SJSA1 (cell line): ENCODE data around the gene TANGO2. TPM values are rescaled to one million over a fixed set of nuclear protein-coding genes. Genes with fewer than 3 reads are reported as not detected.

Experiments
- DNase-seq, 2 experiments: peaks; one replicate each; pipeline ENCODE4 v3.0.0-alpha.2; 2015 to 2020; ENCODE audit warnings: low spot score in 2 of 2, low read depth in 1 of 2
- H3K27ac ChIP-seq: fragments of 250-450 bp; sonication (Bioruptor Pico); 2 replicates; pipeline ENCODE4 v1.5.1; 2020; ENCODE audit warnings: mild to moderate bottlenecking, moderate library complexity
- H3K27me3 ChIP-seq: fragments of 250-450 bp; sonication (Bioruptor Pico); replicated peaks from 2 replicates; pipeline ENCODE4 v1.5.1; 2020; ENCODE audit warnings: mild to moderate bottlenecking, moderate library complexity
- H3K36me3 ChIP-seq: fragments of 250-450 bp; sonication (Bioruptor Pico); 2 replicates; pipeline ENCODE4 v1.5.1; 2020; ENCODE audit warnings: mild to moderate bottlenecking
- H3K4me1 ChIP-seq: fragments of 250-450 bp; sonication (Bioruptor Pico); replicated peaks from 2 replicates; pipeline ENCODE4 v1.6.1; 2021; ENCODE audit warnings: mild to moderate bottlenecking
- H3K4me3 ChIP-seq: fragments of 250-450 bp; sonication (Bioruptor Pico); 2 replicates; pipeline ENCODE4 v1.5.1; 2020; ENCODE audit warnings: mild to moderate bottlenecking
- H3K9me3 ChIP-seq: fragments of 250-450 bp; sonication (Bioruptor Pico); replicated peaks from 2 replicates; pipeline ENCODE4 v1.5.1; 2020; ENCODE audit warnings: mild to moderate bottlenecking
- total RNA-seq: library from RNA; depleted of rRNA; stranded (reverse); fragments of >200 nt; shearing (Covaris generic); gene quantifications from 2 replicates; pipeline ENCODE4 v1.2.3, GENCODE V29; 2014

Gene TANGO2
- total RNA-seq, 1 experiment from 2014 or later = 36.9 TPM

DNA sequence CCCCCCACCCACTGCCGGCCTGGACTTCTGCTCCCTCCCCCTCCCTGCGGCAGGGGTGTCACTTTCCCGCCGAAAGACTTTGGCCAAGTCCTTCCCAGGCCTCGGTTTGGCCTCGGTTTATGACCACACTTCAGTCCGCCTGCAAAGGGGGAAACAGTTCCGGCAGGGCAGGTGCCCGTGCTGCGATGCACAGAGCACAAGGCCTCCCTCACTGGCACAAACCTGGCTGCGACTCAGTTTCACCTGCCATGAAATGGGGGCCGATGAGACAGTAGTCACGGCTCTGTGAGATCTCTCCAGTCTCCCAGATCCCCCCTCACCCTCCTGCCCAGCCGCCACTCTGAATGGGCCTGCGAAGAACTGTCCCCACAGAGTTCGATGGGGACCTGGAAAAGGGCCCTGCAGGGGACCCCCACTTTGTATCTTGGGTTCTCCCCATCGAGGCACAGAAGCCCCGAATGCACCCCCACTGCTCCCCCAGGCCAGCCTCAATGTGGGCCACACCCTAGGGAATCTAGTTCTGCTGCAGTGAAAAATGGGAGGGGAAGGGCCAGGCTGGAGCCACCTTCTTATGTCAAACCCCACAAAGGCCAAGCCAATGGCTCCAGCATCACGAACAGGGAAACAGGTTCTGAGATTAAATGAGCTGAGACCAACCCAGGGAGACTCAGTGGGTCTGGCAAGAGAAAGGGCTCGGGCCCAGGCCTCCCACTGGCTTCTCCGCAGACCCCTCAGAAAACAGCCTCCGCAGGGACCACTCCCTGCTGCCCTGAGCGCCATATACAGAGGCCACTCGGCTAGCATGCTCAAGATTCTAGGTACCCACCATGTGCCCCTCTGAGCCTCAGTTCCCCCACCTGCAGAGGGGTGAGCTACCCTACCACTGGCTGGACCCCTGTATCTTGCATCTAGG, 33.3 kb upstream of the TANGO2 start:
- Histone ChIP-seq H3K36me3 (no peaks in the 10 kb centered on the region), H3K4me3 (no peak overlapping the region), H3K27ac (no peak overlapping the region), H3K9me3 (no peaks in the 10 kb centered on the region), H3K4me1 (peaks cover 28% of the 10 kb centered on the region), H3K27me3 (no peaks in the 10 kb centered on the region)
- DNase-seq = no peak

GRCh38 chr22:19988331-19988808, 32.5 kb upstream of the TANGO2 start:
- H3K4me1 ChIP-seq = peaks cover 28% of the 10 kb centered on the region
- no peak overlapping the region for H3K27ac ChIP-seq
- H3K36me3 ChIP-seq = no peaks in the 10 kb centered on the region
- DNase-seq = no peak
- H3K27me3 ChIP-seq = no peaks in the 10 kb centered on the region
- no peaks in the 10 kb centered on the region for H3K9me3 ChIP-seq
- no peak overlapping the region for H3K4me3 ChIP-seq

DNA sequence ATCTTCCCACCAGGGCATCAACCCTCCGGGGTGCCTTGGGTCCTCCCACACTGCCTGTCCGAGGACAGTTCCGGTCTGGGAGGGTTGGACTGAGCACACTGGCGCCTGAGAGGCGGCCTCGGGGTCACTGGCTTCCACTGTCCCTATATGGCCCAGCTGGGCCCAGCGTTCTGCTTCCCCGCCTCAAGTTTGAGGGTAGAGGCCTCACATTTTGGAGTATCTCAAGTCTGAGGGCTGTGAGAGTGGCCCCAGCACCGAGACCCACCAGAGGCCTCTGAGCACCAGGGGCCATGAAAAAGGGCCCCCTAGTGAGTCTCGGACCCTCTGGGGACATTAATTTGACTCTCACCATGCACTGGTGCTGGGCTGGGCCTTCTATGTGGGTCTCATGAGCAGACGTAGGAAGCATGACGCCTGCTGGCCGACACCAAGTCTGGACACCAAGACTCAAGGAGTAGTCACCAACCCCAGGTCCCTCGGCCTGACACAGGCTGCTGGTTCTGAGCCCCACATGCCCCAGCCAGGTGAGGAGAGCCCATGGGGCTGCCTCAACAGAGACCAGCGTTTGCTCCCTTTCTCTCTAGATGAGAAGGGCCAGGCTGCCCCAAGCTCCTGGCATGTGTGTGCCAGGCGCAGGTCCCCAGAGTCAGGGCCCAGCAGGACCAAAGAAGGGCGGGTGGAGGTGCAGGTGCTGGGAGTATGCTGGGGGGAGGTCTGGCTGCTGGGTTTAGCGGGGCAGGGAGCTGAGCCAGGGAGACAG, 31.8 kb upstream of the TANGO2 start:
- DNase-seq = no peak
- H3K4me3 ChIP-seq = no peak overlapping the region
- no peaks in the 10 kb centered on the region for H3K9me3 ChIP-seq
- peaks cover 23% of the 10 kb centered on the region for H3K4me1 ChIP-seq
- H3K27ac ChIP-seq = no peak overlapping the region
- H3K27me3 ChIP-seq = no peaks in the 10 kb centered on the region
- H3K36me3 ChIP-seq = no peaks in the 10 kb centered on the region

DNA sequence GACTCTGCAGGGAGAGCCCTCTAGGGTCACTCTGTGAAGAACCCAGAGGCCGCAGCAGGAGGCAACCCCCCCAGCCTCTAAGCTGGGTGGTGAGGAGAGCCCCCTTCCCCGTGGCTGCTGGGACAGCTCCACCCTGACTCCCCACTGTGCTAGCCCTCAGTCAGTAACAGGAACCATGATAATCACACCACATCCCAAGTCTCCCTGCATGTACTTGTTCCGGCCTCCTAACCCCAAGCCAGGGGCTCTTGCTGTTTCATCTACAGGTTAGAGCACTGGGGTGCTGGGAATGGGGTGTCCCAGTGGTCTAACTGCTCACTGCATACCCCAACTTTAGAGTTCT, 31.2 kb upstream of the TANGO2 start:
- Histone ChIP-seq H3K4me3 (no peak overlapping the region), H3K9me3 (no peaks in the 10 kb centered on the region), H3K36me3 (no peaks in the 10 kb centered on the region), H3K27ac (no peak overlapping the region), H3K27me3 (no peaks in the 10 kb centered on the region), H3K4me1 (peaks cover 18% of the 10 kb centered on the region)
- no peak for DNase-seq

- H3K27ac ChIP-seq = no peak overlapping the region
- no peaks in the 10 kb centered on the region for H3K36me3 ChIP-seq
- H3K4me3 ChIP-seq = no peak overlapping the region
- H3K4me1 ChIP-seq = peaks cover 18% of the 10 kb centered on the region
- no peaks in the 10 kb centered on the region for H3K27me3 ChIP-seq
- no peaks in the 10 kb centered on the region for H3K9me3 ChIP-seq
- no peak for DNase-seq
Observed at GRCh38 chr22:19990188-19990587, 30.7 kb upstream of the TANGO2 start.

DNA sequence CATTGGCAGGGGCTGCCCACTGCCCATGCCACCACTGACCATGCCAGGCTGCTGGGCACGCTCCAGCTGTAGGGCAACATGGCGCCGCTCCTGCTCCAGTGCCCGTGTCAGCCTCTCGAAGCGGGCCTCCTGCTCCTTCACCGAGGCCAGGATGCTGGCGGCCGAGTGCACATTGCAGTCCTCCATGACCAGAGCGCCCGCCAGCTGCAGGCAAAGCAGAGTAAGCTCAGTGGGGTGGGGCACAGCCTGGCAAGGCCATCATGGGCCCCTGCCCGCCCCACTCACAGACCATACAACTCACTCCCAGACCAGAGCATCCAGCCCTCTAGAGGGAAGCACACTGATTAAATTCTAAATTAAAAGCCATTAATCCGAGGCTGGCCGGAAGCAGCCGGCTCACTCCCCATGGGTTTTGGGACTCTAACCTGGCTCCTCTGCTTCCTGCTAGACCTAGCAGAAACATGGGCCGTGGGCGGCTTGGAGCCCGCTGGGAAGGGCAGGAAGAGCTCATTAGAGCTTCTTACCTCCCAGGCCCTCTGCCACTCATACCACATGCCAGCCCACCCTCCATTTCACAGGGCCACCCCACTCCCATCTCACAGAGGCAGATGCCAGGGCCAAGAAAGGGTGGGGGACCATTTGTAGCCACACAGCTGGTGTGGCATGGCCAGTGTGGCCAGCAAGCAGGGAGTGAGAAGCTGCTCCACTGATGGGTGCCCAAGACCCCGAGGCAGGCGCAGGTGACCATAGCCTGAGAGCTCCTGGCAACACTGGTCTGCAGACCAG, 30.1 kb upstream of the TANGO2 start:
- Histone ChIP-seq H3K4me3 (no peak overlapping the region), H3K36me3 (no peaks in the 10 kb centered on the region), H3K27me3 (no peaks in the 10 kb centered on the region), H3K4me1 (peaks cover 18% of the 10 kb centered on the region), H3K27ac (no peak overlapping the region), H3K9me3 (no peaks in the 10 kb centered on the region)
- no peak for DNase-seq

- Histone ChIP-seq H3K27ac (no peak overlapping the region), H3K4me1 (peaks cover 14% of the 10 kb centered on the region), H3K36me3 (no peaks in the 10 kb centered on the region), H3K9me3 (no peaks in the 10 kb centered on the region), H3K4me3 (no peak overlapping the region), H3K27me3 (no peaks in the 10 kb centered on the region)
- DNase-seq = no peak
Observed at GRCh38 chr22:19991395-19991644, 29.6 kb upstream of the TANGO2 start.

DNA sequence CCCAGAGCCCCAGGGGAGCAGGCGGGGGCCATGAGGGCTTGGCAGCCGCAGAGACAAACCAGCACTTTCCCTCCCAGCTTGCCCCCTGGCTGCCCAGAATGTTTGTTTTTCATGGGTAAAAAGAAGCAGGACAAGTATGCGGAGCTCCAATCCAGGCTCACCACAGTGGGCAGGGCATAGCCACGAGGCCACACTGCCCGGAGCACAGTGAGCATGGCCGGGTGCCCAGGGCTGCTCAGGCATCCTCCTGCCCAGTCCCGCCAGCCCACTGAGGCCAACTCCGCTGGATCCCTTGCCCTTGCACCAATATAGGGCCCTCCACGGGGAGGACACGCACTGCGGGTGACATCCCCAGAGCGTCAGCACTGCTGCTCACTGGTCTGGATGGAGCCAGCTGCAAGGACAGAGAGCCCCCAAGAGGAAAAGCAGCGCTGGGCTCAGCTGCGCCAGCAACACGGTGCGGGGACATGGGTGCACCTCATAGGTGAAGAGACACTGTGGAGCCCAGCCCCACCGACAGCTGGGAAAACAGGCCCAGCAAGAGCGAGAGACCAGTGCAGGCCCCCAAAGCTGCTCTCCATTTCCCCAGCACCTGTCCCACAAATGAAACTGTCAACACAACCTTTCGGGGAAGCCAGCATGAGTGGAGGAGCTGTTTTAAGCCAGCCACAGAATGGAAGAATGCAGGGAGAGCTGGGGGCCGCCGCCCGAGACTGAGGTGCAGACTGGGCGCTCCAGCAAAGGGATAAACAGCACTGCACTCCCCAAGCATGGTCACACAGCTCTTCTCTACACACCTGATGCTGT, 29.1 kb upstream of the TANGO2 start:
- Histone ChIP-seq H3K4me3 (no peak overlapping the region), H3K4me1 (peaks cover 9% of the 10 kb centered on the region), H3K36me3 (no peaks in the 10 kb centered on the region), H3K27ac (no peak overlapping the region), H3K9me3 (no peaks in the 10 kb centered on the region), H3K27me3 (no peaks in the 10 kb centered on the region)
- DNase-seq = no peak

DNA sequence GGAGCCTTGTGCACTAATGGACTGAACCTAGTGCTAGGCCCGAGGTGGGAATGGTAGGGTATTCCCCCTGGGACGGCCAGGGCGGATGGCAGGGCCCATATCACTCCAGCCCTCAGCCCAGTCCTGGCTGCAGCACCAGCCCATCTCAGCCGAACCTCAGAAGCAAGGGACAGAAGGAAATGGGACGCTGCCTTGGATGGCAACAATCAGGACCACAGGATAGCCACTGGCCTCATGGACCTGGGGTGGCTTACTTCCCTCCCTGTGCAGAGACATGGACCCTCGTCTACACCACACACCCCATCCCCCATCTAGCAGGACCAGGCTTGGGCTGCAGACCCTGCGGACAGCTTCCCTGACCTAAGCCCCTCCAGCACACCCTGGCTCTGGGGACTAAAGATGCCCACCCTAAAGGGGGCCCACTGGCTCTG, 28.4 kb upstream of the TANGO2 start:
- no peaks in the 10 kb centered on the region for H3K9me3 ChIP-seq
- no peak for DNase-seq
- no peak overlapping the region for H3K27ac ChIP-seq
- H3K36me3 ChIP-seq = no peaks in the 10 kb centered on the region
- no peak overlapping the region for H3K4me3 ChIP-seq
- H3K4me1 ChIP-seq = peaks cover 8% of the 10 kb centered on the region
- H3K27me3 ChIP-seq = no peaks in the 10 kb centered on the region

GRCh38 chr22:19992921-19993355, 28.0 kb upstream of the TANGO2 start:
- Histone ChIP-seq H3K4me1 (peaks cover 8% of the 10 kb centered on the region), H3K36me3 (no peaks in the 10 kb centered on the region), H3K9me3 (no peaks in the 10 kb centered on the region), H3K27me3 (no peaks in the 10 kb centered on the region), H3K27ac (no peak overlapping the region), H3K4me3 (no peak overlapping the region)
- no peak for DNase-seq

DNA sequence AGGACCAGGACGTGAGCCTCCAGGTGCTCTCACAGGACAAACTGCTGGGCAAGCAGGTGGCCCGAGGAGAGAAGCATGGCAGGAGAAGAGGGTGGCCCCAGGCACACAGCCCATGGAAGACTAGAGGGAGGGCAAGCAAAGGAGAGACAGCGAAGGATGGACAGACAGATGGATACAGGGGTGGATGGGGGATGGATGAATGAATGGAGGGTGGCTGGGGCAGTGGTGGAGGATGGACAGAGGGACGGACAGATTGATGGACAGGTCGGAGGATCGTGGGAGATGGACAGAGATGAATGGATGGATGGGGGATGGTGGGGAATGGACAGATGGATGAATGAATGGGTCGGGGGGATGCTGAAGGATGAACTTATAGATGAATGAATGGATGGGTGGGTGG, 27.0 kb upstream of the TANGO2 start:
- H3K27me3 ChIP-seq = no peaks in the 10 kb centered on the region
- H3K4me3 ChIP-seq = no peak overlapping the region
- H3K27ac ChIP-seq = no peak overlapping the region
- H3K4me1 ChIP-seq = peaks cover 8% of the 10 kb centered on the region
- no peaks in the 10 kb centered on the region for H3K9me3 ChIP-seq
- no peak for DNase-seq
- no peaks in the 10 kb centered on the region for H3K36me3 ChIP-seq

- H3K4me3 ChIP-seq = no peak overlapping the region
- no peaks in the 10 kb centered on the region for H3K27me3 ChIP-seq
- H3K4me1 ChIP-seq = peaks cover 8% of the 10 kb centered on the region
- H3K27ac ChIP-seq = no peak overlapping the region
- no peaks in the 10 kb centered on the region for H3K9me3 ChIP-seq
- no peak for DNase-seq
- H3K36me3 ChIP-seq = no peaks in the 10 kb centered on the region
Observed at GRCh38 chr22:19994851-19995610, 25.9 kb upstream of the TANGO2 start.
